ENCODE results near the gene AGAP1. TPM values are rescaled to one million over a fixed set of nuclear protein-coding genes. Genes with fewer than 3 reads are reported as not detected.

AGAP1 gene
- total RNA-seq, 1 donor from 2014 or later = 3.1 TPM

- DNase-seq (ENCODE audit: low read depth in 2 of 2) = no peak
Observed at GRCh38 chr2:236028066-236028465, 534.2 kb downstream of the AGAP1 start.

GRCh38 chr2:236033462-236033861 lies 539.6 kb downstream of the AGAP1 start:
- no peak for DNase-seq (ENCODE audit: low read depth in 2 of 2)

- no peak for DNase-seq (ENCODE audit: low read depth in 2 of 2)
Observed at GRCh38 chr2:236034974-236035373, 541.1 kb downstream of the AGAP1 start.

GRCh38 chr2:236036045-236036444 lies 542.2 kb downstream of the AGAP1 start:
- no peak for DNase-seq (ENCODE audit: low read depth in 2 of 2)

GRCh38 chr2:236038096-236038495 lies 544.3 kb downstream of the AGAP1 start:
- no peak for DNase-seq (ENCODE audit: low read depth in 2 of 2)

DNA sequence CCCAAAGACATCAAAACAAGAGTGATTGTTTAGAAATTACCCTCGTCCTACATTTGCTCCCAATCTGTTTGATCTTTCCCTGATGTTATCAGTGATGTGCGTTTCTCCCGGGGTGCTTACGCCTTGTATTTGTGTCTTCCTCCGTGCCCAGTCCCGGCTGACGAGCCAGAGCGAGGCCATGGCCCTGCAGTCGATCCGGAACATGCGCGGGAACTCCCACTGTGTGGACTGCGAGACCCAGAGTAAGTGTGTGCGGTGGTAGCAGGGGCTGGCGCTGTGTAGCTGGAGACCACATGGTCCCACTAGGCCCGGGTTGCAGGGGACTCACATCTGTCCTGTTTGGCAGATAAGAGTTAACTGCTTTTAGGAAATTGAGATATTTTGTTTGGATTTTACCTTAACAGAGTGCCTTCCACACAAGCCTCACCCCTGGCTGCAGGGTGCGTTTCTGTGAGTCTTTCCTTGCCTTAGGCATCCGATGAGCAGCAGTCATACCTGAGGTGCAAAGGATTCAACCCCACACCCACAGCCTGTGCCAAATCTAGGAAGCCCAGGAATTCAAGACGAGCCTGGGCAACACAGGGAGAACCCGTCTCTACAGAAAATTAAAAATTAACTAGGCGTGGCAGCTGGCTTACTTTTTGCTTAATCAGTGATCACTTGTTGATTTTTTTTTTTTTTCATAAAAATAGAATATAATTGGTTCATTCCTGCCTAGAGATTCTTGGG lies 546.9 kb downstream of the AGAP1 start:
- no peak for DNase-seq (ENCODE audit: low read depth in 2 of 2)

DNA sequence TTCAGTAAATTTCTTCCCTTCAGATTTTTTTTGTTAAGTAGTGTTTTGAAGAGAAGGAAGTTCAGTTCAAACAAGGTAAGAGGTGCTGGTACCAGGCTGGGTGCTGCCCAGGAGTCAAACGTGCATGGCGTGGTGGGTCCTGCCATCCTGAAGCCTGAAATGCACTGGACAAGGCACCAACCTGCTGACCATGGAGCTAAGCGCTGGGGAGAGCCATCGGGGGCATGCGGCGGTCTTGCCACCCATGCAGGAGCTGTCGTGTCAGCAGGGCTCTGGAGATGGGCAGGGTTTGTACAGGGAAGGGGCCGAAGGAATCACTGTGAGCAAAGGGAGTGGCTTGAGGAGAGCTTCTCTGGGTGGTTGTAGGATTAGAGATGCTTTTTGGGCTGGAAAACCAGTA lies 547.8 kb downstream of the AGAP1 start:
- DNase-seq (ENCODE audit: low read depth in 2 of 2) = no peak

DNA sequence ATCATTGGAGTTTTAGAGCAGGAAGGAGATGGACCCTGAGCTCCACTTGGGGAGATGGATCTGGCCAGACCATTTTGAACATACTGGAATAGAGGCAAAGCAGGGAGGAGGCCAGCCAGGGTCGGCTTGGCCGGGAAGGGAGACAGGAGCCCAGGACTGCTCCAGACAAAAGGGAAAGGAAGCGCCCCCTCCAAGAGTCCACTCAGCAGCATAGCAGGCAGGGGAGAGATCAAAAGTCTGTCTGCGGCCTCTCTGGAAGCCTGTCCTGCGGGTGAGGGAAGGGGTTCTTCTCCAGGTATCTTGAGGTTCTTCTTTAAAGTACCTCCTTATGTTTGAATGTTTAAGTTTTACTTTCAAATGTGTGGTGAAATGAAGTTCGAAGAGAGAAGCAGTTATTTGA lies 548.2 kb downstream of the AGAP1 start:
- no peak for DNase-seq (ENCODE audit: low read depth in 2 of 2)

DNA sequence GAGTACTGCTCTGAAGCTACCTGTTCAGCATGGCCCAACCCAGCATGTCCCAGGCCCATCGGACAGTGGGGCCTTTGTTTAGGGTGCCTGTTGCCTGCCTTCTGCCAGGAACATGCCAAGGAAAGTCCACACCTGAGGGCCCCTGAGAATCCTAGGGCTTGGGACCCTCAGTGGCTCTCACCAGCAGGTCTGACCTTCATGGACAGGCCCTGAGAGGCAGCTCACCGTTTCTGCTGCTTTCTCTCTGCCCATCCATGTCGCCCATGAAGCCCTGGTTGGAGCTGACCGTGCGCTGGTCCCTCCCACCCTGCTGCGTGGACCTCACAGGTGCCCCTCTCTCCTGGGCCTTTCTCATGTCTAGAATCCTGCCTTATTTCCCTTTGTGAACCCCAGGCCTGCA lies 550.3 kb downstream of the AGAP1 start:
- no peak for DNase-seq (ENCODE audit: low read depth in 2 of 2)

DNA sequence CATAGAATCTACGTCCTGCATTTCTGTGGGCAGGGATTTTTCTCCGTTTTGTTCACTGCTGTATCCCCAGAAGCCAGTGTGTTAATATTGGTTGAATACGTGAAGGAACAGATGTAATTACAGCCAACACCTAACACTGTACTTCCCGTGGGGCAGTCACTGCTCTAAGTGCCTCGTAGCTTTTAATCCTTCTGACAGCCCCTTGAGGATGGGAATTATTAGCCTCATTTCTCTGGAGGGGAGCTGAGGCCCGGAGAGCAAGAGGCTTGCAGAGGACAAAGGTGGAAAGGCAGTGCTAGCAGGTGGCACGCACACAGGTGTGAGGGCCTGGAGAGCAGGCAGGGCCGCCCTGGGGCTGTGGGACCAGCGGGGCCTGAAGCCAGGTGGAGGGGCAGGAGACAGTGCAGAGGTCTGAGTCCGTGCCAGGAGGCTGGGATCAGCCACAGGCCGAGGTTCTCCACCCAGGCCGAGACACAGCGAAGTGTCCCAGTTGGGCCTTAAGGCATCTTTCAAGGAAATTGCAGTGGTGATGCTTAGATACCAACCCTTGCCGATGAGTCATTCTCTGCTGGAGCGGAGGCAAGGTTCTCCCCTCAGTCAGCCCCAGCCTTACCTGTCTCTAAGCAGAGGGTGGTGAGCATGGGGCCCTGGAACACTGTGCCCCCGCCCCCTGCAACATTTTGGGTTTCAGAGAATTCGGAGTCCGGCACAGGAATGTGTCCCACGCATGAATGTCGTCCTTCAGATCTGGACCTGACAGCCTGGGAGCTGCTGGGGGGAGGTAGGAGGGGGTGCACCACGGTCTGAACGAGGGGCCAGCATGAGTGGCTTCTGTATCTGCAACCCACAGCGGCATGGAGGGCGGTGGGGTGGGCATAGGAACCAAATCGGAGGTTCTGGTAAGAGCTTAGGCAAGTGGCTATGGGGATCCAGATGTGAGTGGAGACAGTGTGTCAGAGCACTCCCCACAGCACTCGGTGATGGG lies 551.7 kb downstream of the AGAP1 start:
- DNase-seq (ENCODE audit: low read depth in 2 of 2) = no peak

- DNase-seq (ENCODE audit: low read depth in 2 of 2) = no peak
Observed at GRCh38 chr2:236046715-236047114, 552.9 kb downstream of the AGAP1 start.

GRCh38 chr2:236047176-236047575 lies 553.3 kb downstream of the AGAP1 start:
- no peak for DNase-seq (ENCODE audit: low read depth in 2 of 2)

DNA sequence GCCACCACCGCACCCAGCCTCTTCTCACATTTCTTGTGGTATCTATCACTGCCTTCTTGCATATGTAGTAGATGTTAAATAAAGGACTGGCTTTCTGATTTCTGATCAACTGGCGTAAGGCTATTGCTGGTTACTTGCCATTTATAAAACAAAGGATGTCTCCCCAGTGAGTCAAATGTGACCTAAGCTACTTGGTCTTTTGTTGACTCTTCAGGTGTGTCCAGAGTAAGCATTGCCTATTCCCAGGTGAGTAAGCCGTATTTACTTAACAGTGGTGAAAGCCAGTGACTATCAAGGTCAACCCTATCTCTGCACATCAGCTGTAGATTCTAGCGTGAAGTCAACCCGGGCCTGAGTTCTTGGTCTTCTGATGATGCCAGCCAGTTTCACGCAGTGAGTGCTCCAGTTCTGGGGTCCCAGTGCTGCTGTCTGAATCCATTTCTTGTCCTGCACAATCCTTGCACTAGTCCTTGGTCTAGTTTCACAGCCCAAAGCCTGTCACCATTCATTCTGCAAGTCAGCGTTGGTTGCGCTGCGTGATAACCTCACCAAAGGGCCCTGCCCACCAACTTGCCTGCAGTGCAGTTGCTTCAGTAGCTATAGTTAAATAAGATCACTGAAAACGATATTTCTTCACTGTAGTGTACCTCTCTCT lies 554.2 kb downstream of the AGAP1 start:
- DNase-seq (ENCODE audit: low read depth in 2 of 2) = no peak

GRCh38 chr2:236049981-236050380 lies 556.1 kb downstream of the AGAP1 start:
- no peak for DNase-seq (ENCODE audit: low read depth in 2 of 2)

DNA sequence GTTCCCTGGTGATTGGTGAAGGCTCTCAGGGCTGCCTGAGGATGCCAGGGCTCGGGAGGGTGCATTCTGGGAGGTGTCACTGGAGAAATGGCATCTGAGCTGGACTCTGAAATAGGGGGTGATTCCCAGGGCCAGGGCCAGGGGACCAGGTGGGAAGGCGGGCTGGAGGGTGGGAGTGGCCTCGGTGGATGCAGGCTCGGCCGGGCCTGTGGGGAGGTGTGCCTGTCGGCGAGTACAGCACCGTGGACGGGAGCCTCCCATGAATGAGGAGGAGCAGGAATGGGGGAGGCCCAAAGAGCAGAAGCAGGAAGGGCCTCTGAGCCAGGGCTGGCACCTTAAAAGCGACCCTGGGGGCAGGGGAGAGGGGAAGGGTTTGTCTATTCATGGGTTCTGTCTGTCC lies 557.5 kb downstream of the AGAP1 start:
- DNase-seq (ENCODE audit: low read depth in 2 of 2) = no peak

DNA sequence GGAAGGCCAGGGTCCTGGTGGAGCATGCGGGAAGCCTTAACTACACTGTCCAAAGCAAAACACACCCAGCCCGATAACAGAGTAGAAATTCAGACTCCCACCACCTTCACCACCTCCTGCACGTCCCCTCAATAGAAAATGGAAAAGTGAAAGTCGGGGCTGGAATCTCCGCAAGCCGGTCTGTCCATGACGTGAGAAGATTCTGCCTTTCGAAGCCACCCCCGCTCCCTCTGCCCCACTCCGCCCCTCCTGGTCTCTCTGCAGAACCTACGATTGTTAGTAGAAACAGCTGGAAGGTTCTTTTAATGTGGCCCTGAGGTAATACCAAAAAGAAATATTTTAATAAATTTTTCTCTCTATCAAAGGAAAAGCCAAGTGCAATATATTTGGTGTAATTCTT lies 558.0 kb downstream of the AGAP1 start:
- no peak for DNase-seq (ENCODE audit: low read depth in 2 of 2)

DNA sequence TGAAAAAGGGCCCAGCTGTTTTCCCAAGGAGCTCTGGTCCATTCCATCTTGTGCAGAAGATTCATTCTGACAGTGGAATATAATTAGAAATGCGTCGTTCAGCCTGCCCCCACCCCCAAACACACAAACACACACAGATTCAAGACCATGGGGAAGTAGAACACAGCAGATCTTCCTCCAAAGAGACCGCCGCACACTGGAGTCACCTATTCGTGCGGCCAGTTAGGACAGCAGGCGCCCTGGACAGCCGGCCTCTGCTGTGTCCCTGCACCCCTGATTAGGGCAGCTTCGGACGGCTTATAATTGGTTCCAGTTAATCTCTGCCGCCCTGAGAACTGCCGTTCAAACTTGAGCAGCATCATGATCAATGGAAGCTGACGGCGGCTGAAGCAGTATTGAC lies 558.4 kb downstream of the AGAP1 start:
- no peak for DNase-seq (ENCODE audit: low read depth in 2 of 2)

DNA sequence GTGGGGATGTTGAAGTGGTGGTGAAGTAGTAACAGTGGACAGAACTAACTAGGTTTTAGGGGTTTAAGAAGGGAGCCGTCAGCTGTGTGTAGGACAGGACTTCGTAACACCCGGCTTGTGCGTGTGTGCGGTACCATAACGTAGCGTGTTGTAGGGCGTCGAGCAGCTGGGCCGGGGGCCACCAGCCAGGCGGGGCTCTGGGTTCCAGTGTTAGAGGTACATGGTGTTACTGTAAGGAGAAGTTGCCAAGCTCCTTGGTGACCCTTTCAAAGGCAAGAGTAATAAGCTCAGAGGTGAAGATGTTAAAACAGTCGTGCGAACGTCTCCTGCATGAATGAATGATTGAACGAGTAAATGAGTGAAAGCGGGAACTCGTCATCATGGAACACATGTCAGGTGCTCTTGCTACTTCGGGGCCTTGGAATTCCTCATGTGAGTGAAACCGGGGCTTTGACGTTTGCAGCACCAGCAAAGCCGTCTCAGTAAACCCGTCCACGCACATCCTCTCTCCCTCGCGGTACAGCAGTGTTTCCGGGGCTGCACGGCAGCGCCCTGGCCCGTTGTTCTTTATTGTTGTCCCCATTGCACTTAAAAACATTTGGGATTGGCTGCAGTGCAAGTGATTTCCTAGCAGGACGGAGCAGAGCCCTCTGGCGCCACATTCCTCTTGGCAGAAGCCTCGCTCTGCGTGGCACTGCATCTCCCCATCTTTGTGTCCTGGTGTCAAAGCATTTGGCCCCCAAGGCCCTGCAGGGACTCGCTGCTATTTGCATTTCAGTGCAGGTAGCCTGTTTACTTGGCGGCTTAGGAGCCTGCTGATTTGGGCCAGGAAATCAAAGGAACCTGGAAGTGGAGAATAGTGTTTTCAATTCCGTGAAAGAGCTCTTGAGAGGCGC lies 559.3 kb downstream of the AGAP1 start:
- no peak for DNase-seq (ENCODE audit: low read depth in 2 of 2)

DNA sequence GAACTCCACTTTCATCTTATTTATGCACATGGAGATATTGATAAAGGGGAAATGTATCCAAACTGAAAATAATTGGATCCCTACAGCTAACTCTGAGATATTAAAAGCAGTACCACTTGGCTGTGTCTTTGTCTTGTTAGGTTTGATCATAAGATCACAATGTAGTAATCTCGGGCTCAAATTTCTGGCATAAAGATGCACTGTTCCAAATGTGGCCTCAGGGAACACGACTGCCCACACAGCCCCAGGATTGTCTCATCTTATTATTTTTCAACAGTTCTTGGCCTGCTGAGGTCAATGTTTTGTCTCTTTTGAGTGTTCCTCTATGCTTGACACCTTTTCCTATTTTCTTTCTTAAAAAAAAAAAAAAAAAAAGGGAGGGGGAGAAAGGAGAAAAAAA lies 560.3 kb downstream of the AGAP1 start:
- no peak for DNase-seq (ENCODE audit: low read depth in 2 of 2)

- no peak for DNase-seq (ENCODE audit: low read depth in 2 of 2)
Observed at GRCh38 chr2:236054621-236055305, 560.9 kb downstream of the AGAP1 start.

DNA sequence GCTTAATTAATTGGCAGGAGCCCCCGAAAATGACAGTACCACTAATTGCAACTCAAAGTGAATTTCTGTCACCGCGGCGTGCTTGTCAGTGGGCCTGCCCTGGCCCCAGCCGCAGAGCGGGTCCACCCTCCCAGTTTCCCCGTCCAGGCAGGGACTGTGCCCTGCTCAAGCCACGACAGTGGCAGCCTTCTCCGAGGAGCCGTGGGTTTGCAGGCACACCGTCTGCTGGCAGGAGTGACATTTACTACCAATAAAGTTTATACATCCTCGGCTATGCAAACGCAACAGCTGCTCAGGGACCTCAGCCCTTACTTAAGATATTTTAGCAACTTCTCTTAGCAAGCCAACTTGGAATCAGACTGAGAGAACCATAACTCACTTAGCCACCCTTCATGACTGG lies 561.6 kb downstream of the AGAP1 start:
- no peak for DNase-seq (ENCODE audit: low read depth in 2 of 2)

Data from dermis microvascular lymphatic vessel endothelial cell (primary cell).